BLaER1 (cell line): ENCODE results near the gene CDC42BPB.

Experiments used
- H3K27ac ChIP-seq: shearing (Covaris generic); formaldehyde crosslinking; 2 replicates; pipeline ENCODE4 v1.8.1; 2022
- H3K27me3 ChIP-seq: shearing (Covaris generic); formaldehyde crosslinking; 2 replicates; pipeline ENCODE4 v1.8.1; 2022
- H3K36me3 ChIP-seq: shearing (Covaris generic); formaldehyde crosslinking; 2 replicates; pipeline ENCODE4 v1.8.1; 2022
- H3K4me1 ChIP-seq: shearing (Covaris generic); formaldehyde crosslinking; 2 replicates; pipeline ENCODE4 v1.8.1; 2022
- H3K4me2 ChIP-seq: shearing (Covaris generic); formaldehyde crosslinking; 2 replicates; pipeline ENCODE4 v1.8.1; 2022
- H3K4me3 ChIP-seq: shearing (Covaris generic); formaldehyde crosslinking; 2 replicates; pipeline ENCODE4 v1.8.1; 2022
- H3K9ac ChIP-seq: shearing (Covaris generic); formaldehyde crosslinking; 2 replicates; pipeline ENCODE4 v1.8.1; 2022
- H3K9me3 ChIP-seq: shearing (Covaris generic); formaldehyde crosslinking; 2 replicates; pipeline ENCODE4 v1.8.1; 2022
- H4K20me1 ChIP-seq: shearing (Covaris generic); formaldehyde crosslinking; 2 replicates; pipeline ENCODE4 v1.8.1; 2022
- Cebpa-rat ChIP-seq: shearing (Covaris generic); IDR thresholded peaks from 2 replicates; pipeline ENCODE4 v1.8.1; 2022

CDC42BPB gene

DNA sequence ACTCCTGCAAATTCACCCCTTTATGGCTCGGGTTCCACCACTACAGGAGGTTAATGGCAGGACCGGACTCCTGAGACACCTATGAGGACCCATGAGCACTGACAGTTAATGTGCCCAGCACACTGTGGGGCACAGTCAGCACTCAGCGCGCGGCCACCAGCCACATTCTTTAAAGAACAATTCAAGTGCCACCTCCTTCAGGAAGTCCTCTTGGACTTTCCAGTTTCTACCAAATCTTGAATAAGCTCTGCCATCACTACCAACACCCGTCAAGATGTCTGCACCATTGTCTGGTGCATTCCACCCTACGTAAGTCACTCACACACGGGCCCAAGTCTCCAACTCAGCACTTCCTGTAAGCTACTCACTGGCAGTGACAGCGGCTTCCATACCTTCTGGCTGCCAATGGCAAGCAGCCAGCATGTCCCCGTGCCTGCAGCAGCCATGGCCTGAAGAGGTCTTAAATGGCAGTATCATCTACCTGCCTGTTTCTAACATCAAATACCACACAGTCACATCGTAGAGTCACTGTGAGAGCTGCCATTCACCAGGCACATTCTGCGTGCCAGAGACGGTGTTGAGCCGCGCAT lies 48.5 kb downstream of the CDC42BPB start:
- Histone ChIP-seq H3K4me3 (no peak overlapping the region), H3K9ac (no peak overlapping the region), H3K4me2 (no peak overlapping the region), H3K4me1 (no peaks in the 10 kb centered on the region), H3K27ac (no peak overlapping the region), H4K20me1 (no peaks in the 10 kb centered on the region), H3K27me3 (no peaks in the 10 kb centered on the region), H3K9me3 (no peaks in the 10 kb centered on the region), H3K36me3 (no peaks in the 10 kb centered on the region; the same call in 1 of the 2 replicates)
- no peak for TF ChIP-seq Cebpa-rat

DNA sequence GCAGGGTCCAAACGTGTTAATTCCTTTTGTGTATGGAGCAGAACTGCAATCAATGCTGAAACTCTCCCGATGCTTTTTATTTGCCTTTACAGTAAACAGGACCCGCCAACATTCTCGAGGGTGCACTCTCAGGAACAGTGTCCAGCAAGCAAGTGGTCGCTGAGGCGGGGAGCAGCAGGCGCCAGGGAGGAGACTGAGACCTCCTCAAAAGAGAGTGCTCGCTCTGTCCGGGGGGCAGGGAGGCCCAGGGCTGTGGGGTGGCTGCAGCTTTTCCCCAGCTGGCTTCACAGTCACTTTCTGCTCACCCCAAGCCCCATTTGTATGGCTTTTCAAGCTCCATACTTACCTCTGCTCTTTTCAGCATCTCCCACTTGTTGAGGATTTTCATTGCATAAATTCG lies 49.2 kb downstream of the CDC42BPB start:
- no peak overlapping the region for H3K27ac ChIP-seq
- H3K9ac ChIP-seq: no peak overlapping the region
- H3K4me3 ChIP-seq: no peak overlapping the region
- no peaks in the 10 kb centered on the region for H3K9me3 ChIP-seq
- H3K4me2 ChIP-seq: no peak overlapping the region
- peaks cover 2% of the 10 kb centered on the region for H3K4me1 ChIP-seq
- H3K36me3 ChIP-seq: no peaks in the 10 kb centered on the region; the same call in 1 of the 2 replicates
- no peaks in the 10 kb centered on the region for H3K27me3 ChIP-seq
- no peaks in the 10 kb centered on the region for H4K20me1 ChIP-seq
- TF ChIP-seq Cebpa-rat: no peak

DNA sequence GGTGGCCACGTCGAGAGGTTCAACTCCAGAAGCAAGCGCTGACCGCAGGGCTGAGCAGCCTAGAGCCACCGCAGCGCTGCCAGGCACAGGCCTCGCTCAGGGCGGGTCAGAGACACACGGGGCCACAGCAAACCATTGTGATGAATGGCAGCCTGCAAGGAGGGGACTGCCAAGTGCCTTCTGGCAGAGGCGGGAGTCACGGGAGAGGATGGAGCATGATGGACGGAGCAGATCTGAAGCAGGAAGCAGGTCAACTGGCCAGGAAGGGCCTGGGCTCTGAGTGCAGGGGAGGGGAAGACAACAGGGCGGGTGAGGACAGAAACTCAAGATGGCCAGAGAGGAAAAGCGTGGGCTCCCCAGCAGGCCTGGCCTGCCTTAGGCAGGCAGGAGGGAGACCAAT lies 49.8 kb downstream of the CDC42BPB start:
- peaks cover 8% of the 10 kb centered on the region for H3K4me1 ChIP-seq
- H3K27ac ChIP-seq: no peak overlapping the region
- no peaks in the 10 kb centered on the region for H4K20me1 ChIP-seq
- no peak for TF ChIP-seq Cebpa-rat
- no peaks in the 10 kb centered on the region for H3K9me3 ChIP-seq
- H3K27me3 ChIP-seq: no peaks in the 10 kb centered on the region
- H3K4me2 ChIP-seq: no peak overlapping the region
- H3K4me3 ChIP-seq: no peak overlapping the region
- H3K36me3 ChIP-seq: no peaks in the 10 kb centered on the region; the same call in 1 of the 2 replicates
- H3K9ac ChIP-seq: no peak overlapping the region

DNA sequence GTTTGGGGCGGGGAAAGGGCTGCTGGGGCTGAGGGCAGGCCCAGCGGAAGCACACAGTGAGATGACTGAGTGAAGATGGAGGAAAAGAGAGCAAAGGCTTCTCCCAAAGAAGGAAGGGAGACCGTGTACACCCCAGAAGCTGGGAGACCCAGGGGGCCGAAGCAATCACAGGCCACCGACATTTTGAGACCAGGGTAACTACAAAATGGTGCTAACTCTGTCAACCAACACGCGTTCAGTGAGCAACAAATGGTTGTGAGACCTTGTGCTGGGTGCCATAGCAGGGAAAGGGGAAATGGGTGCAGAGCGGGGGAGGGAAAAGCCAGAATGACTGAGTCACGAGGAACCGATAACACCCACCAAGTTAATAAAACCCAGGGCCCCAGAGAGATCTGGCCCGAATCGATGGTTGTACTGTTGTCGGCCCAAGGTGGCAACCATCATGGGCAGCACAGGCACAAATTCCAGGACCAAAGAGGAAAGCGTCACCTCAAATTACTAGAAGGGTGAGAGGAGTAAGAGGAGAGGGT lies 50.3 kb downstream of the CDC42BPB start:
- TF ChIP-seq Cebpa-rat: no peak
- no peak overlapping the region for H3K27ac ChIP-seq

DNA sequence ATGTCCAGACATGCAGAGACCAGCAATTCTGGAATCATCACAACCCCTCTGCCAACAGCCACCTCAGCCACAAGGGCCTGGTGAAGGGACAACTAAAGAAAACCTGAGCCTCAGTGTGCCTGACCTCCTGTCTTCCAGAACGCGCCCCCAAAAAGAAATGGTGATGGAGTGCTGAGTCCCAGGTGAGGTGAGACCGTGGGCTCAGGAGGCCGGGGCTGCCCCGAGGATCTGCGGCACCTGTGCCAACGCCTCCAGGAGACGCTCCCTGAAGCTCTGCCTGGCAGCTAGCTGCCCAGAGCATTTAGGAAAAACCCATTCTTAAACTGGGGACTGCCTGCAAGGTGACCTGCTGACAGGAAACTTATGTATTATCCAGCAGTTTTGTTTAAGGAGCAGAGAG lies 51.2 kb downstream of the CDC42BPB start:
- Histone ChIP-seq H3K36me3 (no peaks in the 10 kb centered on the region; the same call in 1 of the 2 replicates), H3K9me3 (no peaks in the 10 kb centered on the region), H4K20me1 (no peaks in the 10 kb centered on the region), H3K4me2 (no peak overlapping the region), H3K4me3 (no peak overlapping the region), H3K27ac (no peak overlapping the region), H3K9ac (no peak overlapping the region), H3K4me1 (peaks cover 18% of the 10 kb centered on the region), H3K27me3 (no peaks in the 10 kb centered on the region)
- no peak for TF ChIP-seq Cebpa-rat

More for the DNA sequence above, 50.3 kb downstream of the CDC42BPB start:
- Histone ChIP-seq H3K36me3 (no peaks in the 10 kb centered on the region; the same call in 1 of the 2 replicates), H3K27me3 (no peaks in the 10 kb centered on the region), H3K9me3 (no peaks in the 10 kb centered on the region), H4K20me1 (no peaks in the 10 kb centered on the region), H3K4me3 (no peak overlapping the region), H3K4me1 (peaks cover 13% of the 10 kb centered on the region), H3K9ac (no peak overlapping the region), H3K4me2 (no peak overlapping the region)

DNA sequence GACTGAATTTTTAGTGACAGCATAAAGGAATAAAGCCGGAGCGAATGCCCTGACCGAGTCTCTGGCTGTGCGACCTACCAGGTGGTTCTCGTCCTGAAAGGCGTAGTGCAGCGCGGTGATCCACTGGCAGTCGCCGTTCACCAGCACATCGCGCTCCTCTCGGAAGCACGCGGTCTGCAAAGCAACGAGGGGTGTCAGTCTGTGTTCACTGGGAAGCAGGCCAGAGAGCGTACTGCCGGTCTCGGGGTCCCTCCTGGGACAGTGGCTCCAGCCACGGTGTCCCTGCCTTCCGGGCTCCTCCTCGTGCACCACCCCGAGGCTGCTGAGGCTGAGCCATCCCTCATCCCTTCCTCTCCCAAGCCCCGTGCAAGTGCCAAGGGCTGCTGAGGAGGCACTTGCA lies 53.5 kb downstream of the CDC42BPB start:
- no peak overlapping the region for H3K4me3 ChIP-seq
- no peaks in the 10 kb centered on the region for H3K9me3 ChIP-seq
- peaks cover 18% of the 10 kb centered on the region for H3K4me1 ChIP-seq
- no peak overlapping the region for H3K27ac ChIP-seq
- TF ChIP-seq Cebpa-rat: no peak
- no peaks in the 10 kb centered on the region for H3K27me3 ChIP-seq
- H3K9ac ChIP-seq: no peak overlapping the region
- H4K20me1 ChIP-seq: no peaks in the 10 kb centered on the region
- no peaks in the 10 kb centered on the region; the same call in 1 of the 2 replicates for H3K36me3 ChIP-seq
- H3K4me2 ChIP-seq: no peak overlapping the region

DNA sequence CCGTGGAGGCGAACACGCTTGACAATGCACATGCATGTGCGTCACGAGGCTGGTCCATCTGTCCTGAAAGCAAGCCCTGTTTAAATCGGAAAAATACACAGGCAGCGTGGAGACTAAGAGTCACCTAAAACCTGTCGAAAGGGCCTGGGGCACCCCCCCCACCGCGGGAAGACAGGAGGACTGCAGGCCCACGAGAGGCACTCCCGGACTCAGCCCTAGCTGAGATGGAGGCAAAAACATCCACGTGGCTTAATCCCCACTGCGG lies 54.1 kb downstream of the CDC42BPB start:
- Histone ChIP-seq H3K4me3 (no peak overlapping the region), H3K36me3 (no peaks in the 10 kb centered on the region; the same call in 1 of the 2 replicates), H3K4me2 (no peak overlapping the region)

DNA sequence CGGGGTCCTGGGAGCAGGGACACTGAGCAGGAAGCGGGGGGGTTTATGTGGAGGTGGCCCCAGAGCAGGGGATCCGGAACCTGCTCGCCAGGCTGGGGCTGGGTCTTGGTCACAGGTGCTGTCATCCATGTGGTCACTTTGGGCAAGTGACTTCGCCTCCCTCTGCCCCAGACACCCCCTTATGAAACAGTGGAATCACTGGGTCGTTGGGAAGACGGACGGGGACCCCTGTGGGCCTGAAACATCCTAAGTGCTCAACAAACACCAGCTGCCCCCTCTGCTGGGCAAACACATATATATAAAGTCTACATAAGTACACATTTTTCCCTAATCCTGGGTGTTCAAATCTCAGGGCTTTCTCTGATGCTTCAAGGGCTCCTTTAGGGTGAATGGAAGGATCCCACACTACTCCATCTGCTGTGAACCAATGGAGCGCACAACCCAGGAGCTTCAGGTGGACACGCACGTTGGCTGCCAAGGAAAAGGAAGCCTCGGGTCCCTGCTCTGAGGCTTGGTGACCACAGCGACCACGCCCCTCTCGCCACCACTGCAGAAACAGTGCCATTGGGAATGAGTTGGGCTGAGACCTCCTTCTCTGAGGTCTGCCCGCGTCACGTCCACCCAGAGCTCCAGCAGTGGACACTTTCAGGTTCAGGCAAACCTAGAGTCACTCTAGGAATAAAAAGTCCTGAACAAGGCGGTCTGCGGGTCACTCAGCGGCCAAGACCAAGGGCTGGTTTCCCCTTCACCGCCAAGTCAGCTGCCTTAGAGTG lies 54.6 kb downstream of the CDC42BPB start:
- TF ChIP-seq Cebpa-rat: no peak
- Histone ChIP-seq H3K27ac (no peak overlapping the region), H3K4me2 (0 out of 2 replicates have a peak overlapping the region, but pooled peaks have one; percentile 16)

More for the DNA sequence above, 54.1 kb downstream of the CDC42BPB start:
- no peaks in the 10 kb centered on the region for H3K27me3 ChIP-seq
- no peaks in the 10 kb centered on the region for H4K20me1 ChIP-seq
- peaks cover 18% of the 10 kb centered on the region for H3K4me1 ChIP-seq
- H3K9me3 ChIP-seq: no peaks in the 10 kb centered on the region
- no peak for TF ChIP-seq Cebpa-rat
- no peak overlapping the region for H3K9ac ChIP-seq
- H3K27ac ChIP-seq: no peak overlapping the region

DNA sequence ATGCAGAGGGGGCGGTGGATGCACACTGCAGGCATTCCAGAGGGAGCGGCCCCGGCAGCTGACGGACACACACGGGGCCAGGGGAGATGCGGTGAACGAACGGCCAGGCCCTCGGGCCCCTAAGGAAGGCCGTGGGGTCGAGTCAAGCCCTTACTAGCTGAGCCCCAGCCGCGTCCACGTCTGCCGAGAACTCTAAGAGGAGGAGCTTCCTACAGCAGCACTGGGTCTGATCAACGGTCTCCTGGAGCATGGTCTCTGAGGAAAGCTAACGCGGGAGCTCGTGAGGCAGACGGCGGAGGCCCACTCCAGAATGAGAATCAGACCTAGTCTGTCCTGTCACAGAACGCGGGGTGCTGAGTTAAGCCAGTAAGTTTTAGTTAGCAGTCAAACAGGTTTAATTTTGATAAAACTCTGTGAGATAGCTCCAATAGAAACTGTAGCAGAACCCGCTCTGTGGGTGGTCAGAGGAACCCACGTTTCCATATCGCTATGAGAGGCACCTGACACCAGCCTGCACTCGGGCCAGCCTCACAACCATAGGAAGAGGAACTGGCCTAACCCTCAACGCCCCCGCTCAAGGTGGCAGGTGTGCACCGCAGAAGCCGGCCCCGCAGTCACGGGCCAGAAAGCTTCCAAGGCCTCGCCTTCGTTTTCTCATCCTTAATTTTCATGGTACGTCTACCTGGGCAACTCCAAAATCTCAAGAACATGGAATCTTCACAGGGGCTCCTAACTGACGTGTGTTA lies 55.5 kb downstream of the CDC42BPB start:
- H3K27ac ChIP-seq: no peak overlapping the region
- H4K20me1 ChIP-seq: no peaks in the 10 kb centered on the region
- H3K36me3 ChIP-seq: no peaks in the 10 kb centered on the region
- no peak overlapping the region for H3K4me3 ChIP-seq
- H3K9ac ChIP-seq: no peak overlapping the region
- no peaks in the 10 kb centered on the region for H3K9me3 ChIP-seq
- H3K4me2 ChIP-seq: no peak overlapping the region
- no peak for TF ChIP-seq Cebpa-rat
- H3K27me3 ChIP-seq: no peaks in the 10 kb centered on the region
- peaks cover 24% of the 10 kb centered on the region for H3K4me1 ChIP-seq

More for the DNA sequence above, 54.6 kb downstream of the CDC42BPB start:
- Histone ChIP-seq H3K9ac (no peak overlapping the region), H4K20me1 (no peaks in the 10 kb centered on the region), H3K9me3 (no peaks in the 10 kb centered on the region), H3K4me1 (peaks cover 18% of the 10 kb centered on the region), H3K36me3 (no peaks in the 10 kb centered on the region; the same call in 1 of the 2 replicates), H3K27me3 (no peaks in the 10 kb centered on the region), H3K4me3 (no peak overlapping the region)

DNA sequence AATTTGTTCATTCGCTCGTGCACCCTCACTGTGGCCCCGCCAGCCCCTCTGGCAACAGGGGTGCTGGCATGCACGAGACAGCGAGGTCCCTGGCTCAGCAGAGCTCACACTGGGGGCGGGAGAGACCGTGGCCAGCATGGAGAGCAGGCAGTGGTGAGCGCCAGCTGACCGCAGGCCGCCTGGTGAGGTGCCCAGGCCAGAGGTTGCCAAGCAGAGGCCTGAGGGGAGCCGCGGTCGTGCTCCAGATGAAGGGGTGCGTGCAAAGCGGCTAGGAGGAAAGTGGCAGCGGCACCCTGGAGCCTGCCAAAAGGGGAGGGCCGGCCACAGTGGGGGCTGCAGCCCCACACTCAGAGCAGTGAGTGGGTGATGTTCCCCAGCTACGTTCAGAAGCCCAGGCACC lies 56.1 kb downstream of the CDC42BPB start:
- TF ChIP-seq Cebpa-rat: no peak
- no peaks in the 10 kb centered on the region for H3K9me3 ChIP-seq

More for the DNA sequence above, 56.1 kb downstream of the CDC42BPB start:
- Histone ChIP-seq H3K27ac (no peak overlapping the region), H3K9ac (no peak overlapping the region), H3K4me3 (no peak overlapping the region), H3K27me3 (no peaks in the 10 kb centered on the region), H3K36me3 (no peaks in the 10 kb centered on the region), H3K4me2 (no peak overlapping the region), H3K4me1 (peaks cover 24% of the 10 kb centered on the region), H4K20me1 (no peaks in the 10 kb centered on the region)
